Left ventricle myocardium superior (tissue), 1 donor: Measurements from ENCODE around the gene PSMB3. TPM values are rescaled to one million over a fixed set of nuclear protein-coding genes. Genes with fewer than 3 reads are reported as not detected.

Source experiments
- ATAC-seq: fragments of 200-7000 bp; cut with Tn5 transposase; one replicate; pipeline ENCODE4 v1.9.1; 2020; ENCODE audit warnings: mild to moderate bottlenecking, moderate library complexity
- DNase-seq: peaks from one replicate; pipeline ENCODE4 v3.0.0-alpha.2; 2020
- intact Hi-C: fragments of 100-400 bp; cut with micrococcal nuclease; formaldehyde crosslinking; loops from one replicate; pipeline ENCODE4 v1.11.0; 2022
- total RNA-seq: library from RNA; stranded (reverse); fragmentation: NEBNext Ultra II Directional; extraction: Animal tissue kit (Norgen Biotek cat#: 25700); gene quantifications from one replicate; pipeline ENCODE4 v1.2.1, GENCODE V29; 2021
- donor health status: DM: no; HTN: yes; CAD: no; lungs with severe emphysema.

The PSMB3 gene
- total RNA-seq, 1 donor from 2014 or later: 167 TPM

- intact Hi-C loops: no loop called here
- no peak for ATAC-seq
- DNase-seq: peak; percentile 58
Observed at GRCh38 chr17:38731526-38732294, 20.8 kb upstream of the PSMB3 start.

- ATAC-seq (peak; percentile 38), DNase-seq (no peak)
- intact Hi-C loops: no loop called here
Observed at GRCh38 chr17:38732376-38733281, 19.9 kb upstream of the PSMB3 start.

GRCh38 chr17:38733282-38733981 is 19.1 kb upstream of the PSMB3 start:
- intact Hi-C loops: no loop called here

GRCh38 chr17:38733982-38734973 is 18.3 kb upstream of the PSMB3 start:
- DNase-seq (no peak), ATAC-seq (no peak)
- intact Hi-C loops: no loop called here

More at GRCh38 chr17:38733282-38733981, 19.1 kb upstream of the PSMB3 start:
- DNase-seq: no peak
- ATAC-seq: no peak

GRCh38 chr17:38735161-38735997 is 17.2 kb upstream of the PSMB3 start:
- DNase-seq (peak; percentile 78), ATAC-seq (peak; percentile 18)
- intact Hi-C loops: no loop called here

- no peak for ATAC-seq
- no peak for DNase-seq
- intact Hi-C loops: no loop called here
Observed at GRCh38 chr17:38738007-38738662, 14.4 kb upstream of the PSMB3 start.

GRCh38 chr17:38738686-38739085 is 13.9 kb upstream of the PSMB3 start:
- DNase-seq: no peak
- ATAC-seq: no peak
- intact Hi-C loops: no loop called here

- intact Hi-C loops: no loop called here
- ATAC-seq: no peak
- DNase-seq: no peak
Observed at GRCh38 chr17:38739305-38739704, 13.2 kb upstream of the PSMB3 start.

GRCh38 chr17:38740044-38740443 is 12.5 kb upstream of the PSMB3 start:
- ATAC-seq (no peak), DNase-seq (no peak)
- intact Hi-C loops: no loop called here

GRCh38 chr17:38740806-38741205 is 11.7 kb upstream of the PSMB3 start:
- ATAC-seq: no peak
- intact Hi-C loops: no loop called here
- no peak for DNase-seq

GRCh38 chr17:38741461-38741860 is 11.1 kb upstream of the PSMB3 start:
- no peak for DNase-seq
- peak; percentile 6 for ATAC-seq
- intact Hi-C loops: no loop called here

- ATAC-seq (peak; percentile 79), DNase-seq (peak; percentile 73)
- intact Hi-C loops: no loop called here
Observed at GRCh38 chr17:38741921-38742410, 10.6 kb upstream of the PSMB3 start.

- peak; percentile 47 for DNase-seq
- intact Hi-C loops: no loop called here
- peak; percentile 57 for ATAC-seq
Observed at GRCh38 chr17:38742411-38743308, 9.9 kb upstream of the PSMB3 start.

GRCh38 chr17:38743556-38744171 is 8.9 kb upstream of the PSMB3 start:
- intact Hi-C loops: no loop called here
- DNase-seq: no peak
- no peak for ATAC-seq

- intact Hi-C loops: no loop called here
- ATAC-seq (no peak), DNase-seq (no peak)
Observed at GRCh38 chr17:38745545-38745944, 7.0 kb upstream of the PSMB3 start.
